ENCODE results near the gene PDIK1L. TPM values are rescaled to one million over a fixed set of nuclear protein-coding genes. Genes with fewer than 3 reads are reported as not detected.
A peak's percentile ranks its signal among the peaks of the same experiment; 100 is the strongest.

PDIK1L gene
- total and polyA plus RNA-seq, 9 of the 15 experiments (the other 6 are each of a cell fraction or from before 2014, with no cell fraction given) = 12.8 to 30.2 (median 21.5) TPM

GRCh38 chr1:26094076-26094669 is 17.5 kb upstream of the PDIK1L start (continued):
- TF ChIP-seq TEAD4 (IDR thresholded peaks at IDR 0.05; ENCODE audit: low read length) (0 out of 2 replicates have a peak, but pooled peaks have one; percentile 4), TEAD4 (CRISPR knock-in tag; IDR thresholded peaks at IDR 0.05; ENCODE audit: borderline replicate concordance) (no peak), ASH1L (IDR thresholded peaks at IDR 0.05; ENCODE audit: borderline replicate concordance, low read depth, partially characterized antibody) (no peak), ZNF449 (CRISPR knock-in tag; IDR thresholded peaks at IDR 0.05) (peak; percentile 31; the same call in 1 of the 2 replicates), REST (IDR thresholded peaks at IDR 0.05; ENCODE audit: borderline replicate concordance) (no peak), REST (CRISPR knock-in tag; IDR thresholded peaks at IDR 0.05; ENCODE audit: low read depth) (peak; percentile 53; the same call in 1 of the 2 replicates), MYNN (IDR thresholded peaks at IDR 0.05) (no peak), MYNN (CRISPR knock-in tag; IDR thresholded peaks at IDR 0.05) (no peak), NCOA1 (IDR thresholded peaks at IDR 0.05; ENCODE audit: low read depth) (no peak), SMAD4 (CRISPR knock-in tag; conservative IDR thresholded peaks at IDR 0.05) (0 out of 2 replicates have a peak, but pooled peaks have one; percentile 7), ZNF175 (CRISPR knock-in tag; IDR thresholded peaks at IDR 0.05; ENCODE audit: low read depth) (0 out of 2 replicates have a peak, but pooled peaks have one; percentile 4), TOE1 (IDR thresholded peaks at IDR 0.05; ENCODE audit: borderline replicate concordance) (no peak), TOE1 (CRISPR knock-in tag; IDR thresholded peaks at IDR 0.05; ENCODE audit: borderline replicate concordance, low read depth) (no peak), PBX2 (CRISPR knock-in tag; IDR thresholded peaks at IDR 0.05; ENCODE audit: low read depth) (no peak), PBX2 (tag; conservative IDR thresholded peaks at IDR 0.05; ENCODE audit: low read depth) (peak; percentile 71)
